Measurements from ENCODE around the gene TIGD3.

The TIGD3 gene

DNA sequence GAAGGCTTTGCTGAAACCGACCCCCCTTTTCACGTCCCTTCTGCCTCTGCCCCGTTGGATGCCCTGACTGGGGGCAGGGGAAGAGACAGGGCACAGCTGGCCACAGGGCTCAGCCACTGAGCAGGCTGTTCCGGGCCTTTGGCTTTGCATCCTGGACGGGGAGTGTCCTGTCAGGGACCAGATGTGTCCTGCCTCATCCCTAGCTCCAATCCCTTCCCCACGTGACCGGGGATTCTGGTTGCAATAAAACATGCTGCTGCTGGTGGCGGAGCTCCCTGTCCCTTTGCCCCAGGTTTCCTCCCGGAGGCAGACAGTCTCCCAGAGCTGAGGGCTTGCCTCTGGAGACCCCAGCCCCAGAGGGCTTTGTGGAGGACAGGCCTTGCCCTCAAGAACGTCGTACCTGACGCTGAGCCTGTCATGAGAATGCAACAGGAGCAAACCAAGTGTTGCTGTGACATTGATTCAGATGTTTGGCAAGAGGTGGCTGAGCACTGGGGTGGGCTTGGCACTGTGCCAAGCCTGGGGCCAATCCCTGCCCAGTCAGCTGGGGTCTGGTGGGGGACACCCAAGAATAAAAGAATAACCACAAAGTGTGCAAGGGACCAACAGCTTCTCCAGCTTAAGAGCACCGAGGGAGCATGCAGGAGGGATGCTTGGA lies 32.6 kb upstream of the TIGD3 start:
- H4K91ac ChIP-seq (ENCODE audit: low read depth, low read length), result no peak overlapping the region
- H3K23ac ChIP-seq (ENCODE audit: low read length), result no peak overlapping the region
- H3K79me1 ChIP-seq (ENCODE audit: low read length), result no peaks in the 10 kb centered on the region
- no peak overlapping the region for H3K4me2 ChIP-seq (ENCODE audit: low read length)
- H3K4ac ChIP-seq (ENCODE audit: low read depth, low read length), result no peak overlapping the region
- no peak overlapping the region for H3K4me3 ChIP-seq (ENCODE audit: low read depth, low read length)
- WGBS (ENCODE audit: extremely low coverage, insufficient coverage, insufficient read length), result no CpG with 5 or more reads among the region's 13 CpGs
- no peak overlapping the region for H4K12ac ChIP-seq (ENCODE audit: low read depth, low read length)
- H3K18ac ChIP-seq (ENCODE audit: low read length), result no peak overlapping the region
- no peak overlapping the region for H2BK5ac ChIP-seq (ENCODE audit: low read depth, low read length, poor library complexity)
- no peak overlapping the region for H2BK12ac ChIP-seq (ENCODE audit: low read length)
- no peaks in the 10 kb centered on the region for H3K9me3 ChIP-seq (ENCODE audit: insufficient read depth, low read depth, low read length)
- no peak for DNase-seq
- no peak overlapping the region for H2AK5ac ChIP-seq (ENCODE audit: low read length)
- H2BK120ac ChIP-seq (ENCODE audit: insufficient read depth, low read length, poor library complexity), result no peak overlapping the region
- H3K27ac ChIP-seq (ENCODE audit: low read depth, low read length), result no peak overlapping the region
- H3K9ac ChIP-seq (ENCODE audit: low read length), result no peak overlapping the region
- H3K4me1 ChIP-seq (ENCODE audit: control insufficient read depth in 1 of 2, insufficient read depth in 2 of 2, low read length in 2 of 2), result peaks cover under 1% of the 10 kb centered on the region in 2 experiments
- peaks cover 21 to 24% of the 10 kb centered on the region in 2 experiments for H3K36me3 ChIP-seq (ENCODE audit: control insufficient read depth in 1 of 2, insufficient read depth in 2 of 2, low read length in 2 of 2)
- no peaks in the 10 kb centered on the region for H3K79me2 ChIP-seq (ENCODE audit: control insufficient read depth, insufficient read depth, low read length, poor library complexity)
- H3K27me3 ChIP-seq (ENCODE audit: insufficient read depth, low read length), result no peaks in the 10 kb centered on the region
- H2AFZ ChIP-seq (ENCODE audit: insufficient read depth, low read length, poor library complexity), result no peak overlapping the region
- H4K8ac ChIP-seq (ENCODE audit: low read depth, low read length), result no peak overlapping the region
- no peak overlapping the region for H3K14ac ChIP-seq (ENCODE audit: low read length)

DNA sequence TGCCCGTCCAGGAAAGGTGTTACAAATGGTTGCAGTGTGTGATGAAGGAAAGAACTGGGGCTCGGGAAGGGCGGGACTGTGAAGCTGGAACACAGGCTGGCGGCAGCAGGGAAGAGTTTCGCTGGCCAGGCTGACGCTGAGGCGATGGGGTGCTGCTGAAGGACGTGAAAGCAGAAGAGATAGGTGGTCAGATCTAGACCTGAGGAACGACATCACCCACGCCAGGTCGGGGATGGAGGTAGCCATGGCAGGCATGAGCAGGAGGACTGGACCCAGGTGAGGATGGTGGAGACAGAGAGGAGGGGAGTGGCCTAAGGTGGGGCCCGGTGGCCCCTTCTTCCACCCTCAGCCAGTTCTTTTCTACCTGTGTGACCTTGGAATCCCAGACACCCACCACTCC lies 30.7 kb upstream of the TIGD3 start:
- WGBS (ENCODE audit: extremely low coverage, insufficient coverage, insufficient read length), result no CpG with 5 or more reads among the region's 12 CpGs
- H3K79me2 ChIP-seq (ENCODE audit: control insufficient read depth, insufficient read depth, low read length, poor library complexity), result no peaks in the 10 kb centered on the region
- no peak overlapping the region for H3K9ac ChIP-seq (ENCODE audit: low read length)

DNA sequence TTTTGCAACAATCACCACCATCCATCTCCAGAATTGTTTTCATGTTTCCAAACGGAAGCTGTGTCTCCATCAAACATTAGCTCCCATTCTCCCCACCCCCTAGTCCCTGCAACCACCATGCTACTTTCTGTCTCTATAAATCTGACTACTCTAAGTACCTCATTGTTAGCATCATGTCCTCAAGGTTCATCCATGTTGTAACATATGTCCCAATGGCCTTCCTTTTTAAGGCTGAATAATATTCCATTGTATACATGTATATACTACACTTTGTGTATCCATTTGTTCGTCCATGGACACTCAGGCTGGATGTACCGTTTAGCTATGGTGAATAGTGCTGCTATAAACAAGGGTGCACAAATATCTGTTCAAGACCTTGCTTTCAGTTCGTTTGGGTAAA lies 29.1 kb upstream of the TIGD3 start:
- H3K14ac ChIP-seq (ENCODE audit: low read length), result no peak overlapping the region
- H2BK5ac ChIP-seq (ENCODE audit: low read depth, low read length, poor library complexity), result no peak overlapping the region
- H2AFZ ChIP-seq (ENCODE audit: insufficient read depth, low read length, poor library complexity), result no peak overlapping the region
- H3K4me2 ChIP-seq (ENCODE audit: low read length), result no peak overlapping the region
- H3K4ac ChIP-seq (ENCODE audit: low read depth, low read length), result no peak overlapping the region
- H3K4me1 ChIP-seq (ENCODE audit: control insufficient read depth in 1 of 2, insufficient read depth in 2 of 2, low read length in 2 of 2), result no peaks in the 10 kb centered on the region
- no peak overlapping the region for H3K18ac ChIP-seq (ENCODE audit: low read length)
- no peak overlapping the region for H2BK120ac ChIP-seq (ENCODE audit: insufficient read depth, low read length, poor library complexity)
- no peak overlapping the region for H3K23ac ChIP-seq (ENCODE audit: low read length)
- no CpG with 5 or more reads among the region's 4 CpGs for WGBS (ENCODE audit: extremely low coverage, insufficient coverage, insufficient read length)
- no peak overlapping the region for H4K8ac ChIP-seq (ENCODE audit: low read depth, low read length)
- H3K9ac ChIP-seq (ENCODE audit: low read length), result no peak overlapping the region
- no peak overlapping the region for H3K27ac ChIP-seq (ENCODE audit: low read depth, low read length)
- no peak for DNase-seq
- no peak overlapping the region for H2AK5ac ChIP-seq (ENCODE audit: low read length)
- no peak overlapping the region for H3K4me3 ChIP-seq (ENCODE audit: low read depth, low read length)
- no peaks in the 10 kb centered on the region for H3K79me2 ChIP-seq (ENCODE audit: control insufficient read depth, insufficient read depth, low read length, poor library complexity)
- H4K91ac ChIP-seq (ENCODE audit: low read depth, low read length), result no peak overlapping the region
- H3K36me3 ChIP-seq (ENCODE audit: control insufficient read depth in 1 of 2, insufficient read depth in 2 of 2, low read length in 2 of 2), result peaks cover 20 to 23% of the 10 kb centered on the region in 2 experiments
- no peaks in the 10 kb centered on the region for H3K79me1 ChIP-seq (ENCODE audit: low read length)
- no peak overlapping the region for H4K12ac ChIP-seq (ENCODE audit: low read depth, low read length)
- H3K9me3 ChIP-seq (ENCODE audit: insufficient read depth, low read depth, low read length), result no peaks in the 10 kb centered on the region
- H3K27me3 ChIP-seq (ENCODE audit: insufficient read depth, low read length), result no peaks in the 10 kb centered on the region
- H2BK12ac ChIP-seq (ENCODE audit: low read length), result no peak overlapping the region

More for the DNA sequence above, 30.7 kb upstream of the TIGD3 start:
- Histone ChIP-seq H3K18ac (ENCODE audit: low read length) (no peak overlapping the region), H2BK5ac (ENCODE audit: low read depth, low read length, poor library complexity) (no peak overlapping the region), H3K9me3 (ENCODE audit: insufficient read depth, low read depth, low read length) (no peaks in the 10 kb centered on the region), H3K4ac (ENCODE audit: low read depth, low read length) (no peak overlapping the region), H4K12ac (ENCODE audit: low read depth, low read length) (no peak overlapping the region), H3K36me3 (ENCODE audit: control insufficient read depth in 1 of 2, insufficient read depth in 2 of 2, low read length in 2 of 2) (peaks cover 21 to 24% of the 10 kb centered on the region in 2 experiments), H3K23ac (ENCODE audit: low read length) (no peak overlapping the region), H2AK5ac (ENCODE audit: low read length) (no peak overlapping the region), H4K91ac (ENCODE audit: low read depth, low read length) (no peak overlapping the region), H3K14ac (ENCODE audit: low read length) (no peak overlapping the region), H2AFZ (ENCODE audit: insufficient read depth, low read length, poor library complexity) (no peak overlapping the region), H3K79me1 (ENCODE audit: low read length) (no peaks in the 10 kb centered on the region), H3K4me1 (ENCODE audit: control insufficient read depth in 1 of 2, insufficient read depth in 2 of 2, low read length in 2 of 2) (no peaks in the 10 kb centered on the region), H4K8ac (ENCODE audit: low read depth, low read length) (no peak overlapping the region), H3K4me3 (ENCODE audit: low read depth, low read length) (no peak overlapping the region), H3K4me2 (ENCODE audit: low read length) (no peak overlapping the region), H2BK12ac (ENCODE audit: low read length) (no peak overlapping the region), H3K27ac (ENCODE audit: low read depth, low read length) (no peak overlapping the region), H3K27me3 (ENCODE audit: insufficient read depth, low read length) (no peaks in the 10 kb centered on the region), H2BK120ac (ENCODE audit: insufficient read depth, low read length, poor library complexity) (no peak overlapping the region)
- no peak for DNase-seq

- no peak overlapping the region for H3K14ac ChIP-seq (ENCODE audit: low read length)
- no peaks in the 10 kb centered on the region for H3K4me1 ChIP-seq (ENCODE audit: control insufficient read depth in 1 of 2, insufficient read depth in 2 of 2, low read length in 2 of 2)
- H4K91ac ChIP-seq (ENCODE audit: low read depth, low read length), result no peak overlapping the region
Observed at GRCh38 chr11:65327021-65327420, 27.5 kb upstream of the TIGD3 start.

More at GRCh38 chr11:65327021-65327420, 27.5 kb upstream of the TIGD3 start:
- Histone ChIP-seq H3K4me3 (ENCODE audit: low read depth, low read length) (no peak overlapping the region), H3K23ac (ENCODE audit: low read length) (no peak overlapping the region), H2BK5ac (ENCODE audit: low read depth, low read length, poor library complexity) (no peak overlapping the region), H3K79me2 (ENCODE audit: control insufficient read depth, insufficient read depth, low read length, poor library complexity) (no peaks in the 10 kb centered on the region), H3K79me1 (ENCODE audit: low read length) (no peaks in the 10 kb centered on the region), H3K9me3 (ENCODE audit: insufficient read depth, low read depth, low read length) (no peaks in the 10 kb centered on the region), H3K18ac (ENCODE audit: low read length) (no peak overlapping the region), H4K12ac (ENCODE audit: low read depth, low read length) (no peak overlapping the region), H2AFZ (ENCODE audit: insufficient read depth, low read length, poor library complexity) (no peak overlapping the region), H3K27me3 (ENCODE audit: insufficient read depth, low read length) (no peaks in the 10 kb centered on the region), H3K4ac (ENCODE audit: low read depth, low read length) (no peak overlapping the region), H2AK5ac (ENCODE audit: low read length) (no peak overlapping the region), H3K36me3 (ENCODE audit: control insufficient read depth in 1 of 2, insufficient read depth in 2 of 2, low read length in 2 of 2) (peaks cover 4 to 7% of the 10 kb centered on the region in 2 experiments), H3K4me2 (ENCODE audit: low read length) (no peak overlapping the region), H2BK120ac (ENCODE audit: insufficient read depth, low read length, poor library complexity) (no peak overlapping the region), H3K27ac (ENCODE audit: low read depth, low read length) (no peak overlapping the region), H4K8ac (ENCODE audit: low read depth, low read length) (no peak overlapping the region), H2BK12ac (ENCODE audit: low read length) (no peak overlapping the region), H3K9ac (ENCODE audit: low read length) (no peak overlapping the region)
- WGBS (ENCODE audit: extremely low coverage, insufficient coverage, insufficient read length), result no CpG with 5 or more reads among the region's 8 CpGs
- DNase-seq, result no peak

Data from trophoblast cell (in vitro differentiated cells and primary cell).